RPMI7951 (cell line): ENCODE measurements around the gene ZNF148. TPM values are rescaled to one million over a fixed set of nuclear protein-coding genes. Genes with fewer than 3 reads are reported as not detected.

Experiments used
- DNase-seq: peaks from one replicate; pipeline ENCODE4 v3.0.0-alpha.2; 2012; ENCODE audit warnings: low read depth
- total RNA-seq: library from RNA; depleted of rRNA; stranded (reverse); fragments of >200 nt; shearing (Covaris generic); gene quantifications from 2 replicates; pipeline ENCODE4 v1.2.3, GENCODE V29; 2014; rRNA removed

The ZNF148 gene
- total RNA-seq, 1 experiment from 2014 or later: 30.3 TPM

- DNase-seq: no peak
Measured at GRCh38 chr3:125191256-125191655, 183.9 kb downstream of the ZNF148 start.

GRCh38 chr3:125190786-125191185 is 184.3 kb downstream of the ZNF148 start:
- no peak for DNase-seq

GRCh38 chr3:125189378-125190165 is 185.6 kb downstream of the ZNF148 start:
- no peak for DNase-seq

GRCh38 chr3:125188955-125189354 is 186.2 kb downstream of the ZNF148 start:
- no peak for DNase-seq

- no peak for DNase-seq
Measured at GRCh38 chr3:125187599-125187910, 187.6 kb downstream of the ZNF148 start.

- DNase-seq: no peak
Measured at GRCh38 chr3:125186800-125187598, 188.1 kb downstream of the ZNF148 start.

- no peak for DNase-seq
Measured at GRCh38 chr3:125186261-125186787, 188.8 kb downstream of the ZNF148 start.

- no peak for DNase-seq
Measured at GRCh38 chr3:125185805-125186204, 189.3 kb downstream of the ZNF148 start.

- no peak for DNase-seq
Measured at GRCh38 chr3:125179884-125180240, 195.3 kb downstream of the ZNF148 start.

GRCh38 chr3:125179143-125179883 is 195.8 kb downstream of the ZNF148 start:
- DNase-seq: no peak

GRCh38 chr3:125177746-125178145 is 197.4 kb downstream of the ZNF148 start:
- DNase-seq: no peak

Other genes with a start within 250 kb of the ZNF148 start
- 22.5 and 26.6 TPM in 2 replicates for gene SLC12A8, start 162.6 kb downstream of the ZNF148 start, total RNA-seq
- 40.5 and 41.8 TPM in 2 replicates for gene SNX4, start 144.9 kb upstream of the ZNF148 start, total RNA-seq
- 8.3 and 12.3 TPM in 2 replicates for gene OSBPL11, start 220.2 kb upstream of the ZNF148 start, total RNA-seq